Peyer's patch (tissue), 4 donors: Measurements from ENCODE around the gene FN3K. TPM values are rescaled to one million over a fixed set of nuclear protein-coding genes. Genes with fewer than 3 reads are reported as not detected.
A peak's percentile ranks its signal among the peaks of the same experiment; 100 is the strongest.

Experiments used
- DNase-seq, 3 donors: peaks; one replicate each; pipeline ENCODE4 v3.0.0-alpha.2; 2017 to 2019
- H3K27ac ChIP-seq, 4 donors: fragments of 200-600 bp; sonication (generic); one replicate each; pipeline ENCODE4 v1.5.1; 2016 to 2019
- H3K27me3 ChIP-seq, 2 donors: fragments of 200-600 bp; sonication (generic); one replicate each; pipeline ENCODE4 v1.5.1; 2019
- H3K36me3 ChIP-seq, 3 donors: fragments of 200-600 bp; sonication (generic); one replicate each; pipeline ENCODE4 v1.5.1; 2016 to 2019
- H3K4me1 ChIP-seq, 4 donors: fragments of 200-600 bp; sonication (generic); one replicate each; pipeline ENCODE4 v1.5.1; 2016 to 2019
- H3K4me3 ChIP-seq, 4 donors: fragments of 200-600 bp; sonication (generic); 1 replicate in 3 of 4; 2 replicates in 1 of 4; pipeline ENCODE4 v1.5.1; 2016 to 2019; ENCODE audit warnings: mild to moderate bottlenecking in 1 of 4
- H3K9me3 ChIP-seq, 4 donors: fragments of 200-600 bp; sonication (generic); one replicate each; pipeline ENCODE4 v1.5.1; 2016 to 2019; ENCODE audit warnings: mild to moderate bottlenecking in 1 of 4
- CTCF ChIP-seq, 6 experiments: fragments of 450-650 bp in 4 of 6; fragments of 200-600 bp in 2 of 6; sonication (generic) in 1 of 6; IDR thresholded peaks; one replicate each; pipeline ENCODE4 v1.5.1; 2017 to 2019; ENCODE audit warnings: antibody characterized with exemption in 6 of 6, mild to moderate bottlenecking in 3 of 6, moderate library complexity in 1 of 6
- POLR2A ChIP-seq, 2 donors: fragments of 450-650 bp; IDR thresholded peaks; one replicate each; pipeline ENCODE4 v1.5.1; 2017; ENCODE audit warnings: antibody characterized with exemption in 2 of 2, mild to moderate bottlenecking in 2 of 2, moderate library complexity in 2 of 2
- total RNA-seq, 4 donors: library from RNA; depleted of rRNA; stranded (reverse); fragments of >200 nt; gene quantifications; one replicate each; pipeline ENCODE4 v1.1.0, GENCODE V29; 2016

FN3K gene
- total RNA-seq, 4 donors from 2014 or later: 14.0 to 56.3 (median 23.0) TPM

GRCh38 chr17:82754297-82755208 is 19.1 kb downstream of the FN3K start:
- DNase-seq: no peak
- no peak overlapping the region for H3K27ac ChIP-seq
- H3K4me3 ChIP-seq: no peak overlapping the region
- no peaks in the 10 kb centered on the region for H3K36me3 ChIP-seq
- H3K4me1 ChIP-seq: peaks cover 0 to 22% (median 9%) of the 10 kb centered on the region in 4 donors
- H3K9me3 ChIP-seq: no peaks in the 10 kb centered on the region
- no peaks in the 10 kb centered on the region for H3K27me3 ChIP-seq
- no peak for TF ChIP-seq CTCF (IDR thresholded peaks at IDR 0.05)
- TF ChIP-seq POLR2A (IDR thresholded peaks at IDR 0.05): no peak

- Histone ChIP-seq H3K9me3 (no peaks in the 10 kb centered on the region), H3K4me3 (no peak overlapping the region), H3K36me3 (no peaks in the 10 kb centered on the region), H3K4me1 (peaks cover 0 to 22% (median 9%) of the 10 kb centered on the region in 4 donors), H3K27me3 (no peaks in the 10 kb centered on the region), H3K27ac (no peak overlapping the region)
- TF ChIP-seq POLR2A (IDR thresholded peaks at IDR 0.05) (no peak), CTCF (IDR thresholded peaks at IDR 0.05) (no peak)
- no peak for DNase-seq
Measured at GRCh38 chr17:82756166-82756565, 20.8 kb downstream of the FN3K start.

GRCh38 chr17:82765371-82765770 is 30.0 kb downstream of the FN3K start:
- Histone ChIP-seq H3K4me1 (no peaks in the 10 kb centered on the region), H3K36me3 (peaks cover 0 to 25% (median 0%) of the 10 kb centered on the region in 3 donors), H3K27me3 (no peaks in the 10 kb centered on the region), H3K9me3 (no peaks in the 10 kb centered on the region), H3K4me3 (no peak overlapping the region), H3K27ac (no peak overlapping the region)
- DNase-seq: peak in 1 of 3 donors; percentile 26
- no peak for TF ChIP-seq CTCF (IDR thresholded peaks at IDR 0.05)
- no peak for TF ChIP-seq POLR2A (IDR thresholded peaks at IDR 0.05)

GRCh38 chr17:82767041-82767754 is 31.8 kb downstream of the FN3K start:
- Histone ChIP-seq H3K4me1 (no peaks in the 10 kb centered on the region), H3K27me3 (no peaks in the 10 kb centered on the region), H3K9me3 (no peaks in the 10 kb centered on the region), H3K36me3 (peaks cover 0 to 25% (median 0%) of the 10 kb centered on the region in 3 donors), H3K4me3 (no peak overlapping the region), H3K27ac (no peak overlapping the region)
- peak in 2 of 3 donors; percentile 44 to 82 for DNase-seq
- TF ChIP-seq POLR2A (IDR thresholded peaks at IDR 0.05) (no peak), CTCF (IDR thresholded peaks at IDR 0.05) (peak in 5 of 6 experiments; percentile 9 to 68 (median 57))

GRCh38 chr17:82769041-82769440 is 33.6 kb downstream of the FN3K start:
- TF ChIP-seq CTCF (IDR thresholded peaks at IDR 0.05) (no peak), POLR2A (IDR thresholded peaks at IDR 0.05) (no peak)
- H3K27me3 ChIP-seq: no peaks in the 10 kb centered on the region
- H3K4me1 ChIP-seq: no peaks in the 10 kb centered on the region
- H3K4me3 ChIP-seq: no peak overlapping the region
- H3K36me3 ChIP-seq: peaks cover 0 to 22% (median 0%) of the 10 kb centered on the region in 3 donors
- no peaks in the 10 kb centered on the region for H3K9me3 ChIP-seq
- no peak for DNase-seq
- no peak overlapping the region for H3K27ac ChIP-seq
